Activated gamma-delta T cell treated with Interleukin-2 at 50 U/mL for 16 hours (primary cell): ENCODE data around the gene STX17.
A peak's percentile ranks its signal among the peaks of the same experiment; 100 is the strongest.
"Not testable (repeated sequence)": the region's sequence is repeated elsewhere in the genome, so short reads cannot be mapped to it uniquely, and the experiment has no call there.

Source experiments
- DNase-seq: peaks from one replicate; pipeline ENCODE4 v3.0.0-alpha.2; 2020

Gene STX17

GRCh38 chr9:99977033-99977792 lies 70.8 kb downstream of the STX17 start:
- no peak for DNase-seq

- no peak for DNase-seq
Observed at GRCh38 chr9:99978221-99978620, 71.8 kb downstream of the STX17 start.

GRCh38 chr9:99980598-99980997 lies 74.1 kb downstream of the STX17 start:
- no peak for DNase-seq

- no peak for DNase-seq
Observed at GRCh38 chr9:99986642-99987041, 80.2 kb downstream of the STX17 start.

- not testable (repeated sequence) for DNase-seq
Observed at GRCh38 chr9:99990508-99990907, 84.1 kb downstream of the STX17 start.

- no peak for DNase-seq
Observed at GRCh38 chr9:99998266-99998665, 91.8 kb downstream of the STX17 start.

- no peak for DNase-seq
Observed at GRCh38 chr9:99998866-99999265, 92.4 kb downstream of the STX17 start.

- DNase-seq, result no peak
Observed at GRCh38 chr9:99999797-100000196, 93.3 kb downstream of the STX17 start.

GRCh38 chr9:100011062-100011681 lies 104.7 kb downstream of the STX17 start:
- peak; percentile 43 for DNase-seq

- no peak for DNase-seq
Observed at GRCh38 chr9:100012279-100012678, 105.8 kb downstream of the STX17 start.

GRCh38 chr9:100013573-100013972 lies 107.1 kb downstream of the STX17 start:
- no peak for DNase-seq

- no peak for DNase-seq
Observed at GRCh38 chr9:100014846-100015245, 108.4 kb downstream of the STX17 start.

- DNase-seq, result no peak
Observed at GRCh38 chr9:100019541-100019940, 113.1 kb downstream of the STX17 start.
